GM12865 (cell line): ENCODE results near the gene FEM1C.
A peak's percentile ranks its signal among the peaks of the same experiment; 100 is the strongest.

Experiments
- DNase-seq: peaks from one replicate; pipeline ENCODE4 v3.0.0; 2010; ENCODE audit warnings: low read depth
- H3K4me3 ChIP-seq: 2 replicates; pipeline ENCODE4 v1.5.1; 2011; ENCODE audit warnings: mild to moderate bottlenecking, low read depth, low read length, control low read depth
- TF ChIP-seq, protein P1 (sequence below): IDR thresholded peaks from 2 replicates; pipeline ENCODE4 v1.5.1; 2011; ENCODE audit warnings: low read length, control low read depth, low read depth, inconsistent platforms; ENCODE audit not compliant: insufficient read depth; ENCODE audit errors: missing control alignments

FEM1C gene

DNA sequence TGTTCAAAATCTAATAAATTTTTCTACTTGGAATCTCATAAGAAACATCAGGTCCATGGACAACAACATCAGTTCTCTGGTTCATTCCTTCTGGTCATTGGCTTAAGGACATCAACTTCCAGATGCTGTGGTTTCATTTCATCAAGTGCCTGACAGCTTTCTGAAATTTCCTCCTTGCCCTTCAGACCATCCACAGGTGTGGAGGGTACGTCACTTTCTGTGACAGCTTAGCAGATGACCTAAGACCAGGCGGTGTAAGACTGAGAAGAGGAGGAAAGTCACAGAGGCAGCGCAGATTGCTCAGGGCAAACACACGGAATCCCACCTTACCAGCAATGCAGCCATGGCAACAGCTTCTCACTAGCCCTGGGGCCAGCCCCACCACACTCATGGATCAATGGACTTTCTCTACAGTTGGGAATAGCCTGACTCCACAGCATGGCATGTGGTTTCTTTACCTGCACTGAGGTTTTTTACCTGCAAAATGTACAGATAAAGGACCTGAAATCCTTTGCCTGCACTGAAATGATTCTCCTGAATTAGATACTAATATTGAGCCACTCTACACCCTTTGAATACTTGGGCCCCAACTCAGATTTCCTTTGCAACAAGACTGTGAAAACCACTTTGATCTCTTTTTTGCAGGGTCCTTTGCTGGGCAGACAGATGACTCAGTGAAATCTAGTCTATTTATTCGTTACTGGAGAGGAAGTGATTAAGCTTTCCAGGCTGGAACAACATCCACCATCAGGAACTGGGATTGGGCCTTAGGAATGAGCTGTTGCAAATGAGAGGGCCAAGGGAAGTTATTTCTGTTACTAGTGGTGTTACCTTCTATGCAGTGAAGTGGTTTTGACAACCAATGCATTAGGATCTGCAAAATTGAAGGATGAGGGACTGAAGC lies 30.8 kb upstream of the FEM1C start:
- TF ChIP-seq, protein P1, sequence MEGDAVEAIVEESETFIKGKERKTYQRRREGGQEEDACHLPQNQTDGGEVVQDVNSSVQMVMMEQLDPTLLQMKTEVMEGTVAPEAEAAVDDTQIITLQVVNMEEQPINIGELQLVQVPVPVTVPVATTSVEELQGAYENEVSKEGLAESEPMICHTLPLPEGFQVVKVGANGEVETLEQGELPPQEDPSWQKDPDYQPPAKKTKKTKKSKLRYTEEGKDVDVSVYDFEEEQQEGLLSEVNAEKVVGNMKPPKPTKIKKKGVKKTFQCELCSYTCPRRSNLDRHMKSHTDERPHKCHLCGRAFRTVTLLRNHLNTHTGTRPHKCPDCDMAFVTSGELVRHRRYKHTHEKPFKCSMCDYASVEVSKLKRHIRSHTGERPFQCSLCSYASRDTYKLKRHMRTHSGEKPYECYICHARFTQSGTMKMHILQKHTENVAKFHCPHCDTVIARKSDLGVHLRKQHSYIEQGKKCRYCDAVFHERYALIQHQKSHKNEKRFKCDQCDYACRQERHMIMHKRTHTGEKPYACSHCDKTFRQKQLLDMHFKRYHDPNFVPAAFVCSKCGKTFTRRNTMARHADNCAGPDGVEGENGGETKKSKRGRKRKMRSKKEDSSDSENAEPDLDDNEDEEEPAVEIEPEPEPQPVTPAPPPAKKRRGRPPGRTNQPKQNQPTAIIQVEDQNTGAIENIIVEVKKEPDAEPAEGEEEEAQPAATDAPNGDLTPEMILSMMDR, result no peak
- DNase-seq, result peak; percentile 68
- H3K4me3 ChIP-seq, result no peak overlapping the region

DNA sequence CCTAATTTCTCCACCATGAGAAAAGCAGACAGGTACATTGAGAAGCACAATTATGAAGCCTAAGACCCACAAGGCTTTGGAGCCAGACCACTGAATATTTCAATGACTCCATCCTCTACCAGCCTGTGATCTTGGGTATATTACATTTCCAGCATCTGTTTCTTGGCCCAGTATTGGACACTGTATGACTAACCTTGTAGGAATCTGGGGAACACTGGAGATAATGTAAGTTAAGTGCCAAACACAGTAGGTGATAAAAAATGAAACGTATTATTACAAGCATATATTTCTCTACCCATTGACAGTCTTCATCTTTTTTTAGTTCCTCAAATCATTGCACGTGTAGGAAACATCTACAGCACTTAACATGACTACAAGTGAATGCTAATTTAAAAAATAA lies 28.6 kb upstream of the FEM1C start:
- no peak for DNase-seq
- H3K4me3 ChIP-seq, result no peak overlapping the region
- TF ChIP-seq, protein P1, result no peak

DNA sequence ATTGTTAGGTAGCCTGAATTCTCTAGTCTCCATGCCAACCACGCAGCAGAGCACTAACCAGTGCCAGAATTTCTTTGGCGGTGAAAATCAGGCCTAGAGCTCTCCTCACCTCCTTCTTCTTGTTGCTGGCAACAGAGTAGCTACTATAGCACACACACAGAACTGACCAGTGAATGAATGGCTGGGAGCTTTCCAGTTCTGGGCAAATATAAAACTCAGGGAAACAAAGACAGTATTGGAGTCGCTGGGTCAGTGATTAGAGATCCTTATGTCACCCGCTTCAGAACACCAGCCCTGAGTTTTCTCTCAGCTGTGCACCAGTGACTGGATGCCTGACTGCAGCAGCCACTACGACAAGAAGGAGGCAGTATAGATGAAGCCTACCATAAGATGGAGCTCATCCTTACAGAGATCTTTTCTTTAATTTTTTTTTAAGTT lies 26.9 kb upstream of the FEM1C start:
- DNase-seq, result no peak
- H3K4me3 ChIP-seq, result no peak overlapping the region
- TF ChIP-seq, protein P1, result no peak

DNA sequence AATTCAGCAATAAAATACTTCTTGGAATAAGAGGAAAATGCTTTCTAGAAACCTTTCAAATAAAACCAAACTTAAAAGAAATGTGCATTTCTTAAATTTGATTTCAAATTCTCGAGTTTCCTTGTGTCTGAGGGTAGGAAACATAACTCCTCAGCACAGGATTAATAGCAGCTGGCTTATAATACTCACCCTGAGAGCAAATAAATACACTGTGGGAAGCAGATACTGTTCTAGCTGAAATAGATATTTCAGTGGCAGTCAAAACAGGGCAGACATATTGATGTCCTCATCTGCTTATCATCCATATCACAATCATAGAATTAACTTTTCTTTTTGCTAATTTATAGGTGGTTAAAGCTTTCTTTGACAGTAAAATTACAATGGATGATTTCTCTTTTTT lies 24.1 kb upstream of the FEM1C start:
- TF ChIP-seq, protein P1, result no peak
- no peak overlapping the region for H3K4me3 ChIP-seq
- no peak for DNase-seq

DNA sequence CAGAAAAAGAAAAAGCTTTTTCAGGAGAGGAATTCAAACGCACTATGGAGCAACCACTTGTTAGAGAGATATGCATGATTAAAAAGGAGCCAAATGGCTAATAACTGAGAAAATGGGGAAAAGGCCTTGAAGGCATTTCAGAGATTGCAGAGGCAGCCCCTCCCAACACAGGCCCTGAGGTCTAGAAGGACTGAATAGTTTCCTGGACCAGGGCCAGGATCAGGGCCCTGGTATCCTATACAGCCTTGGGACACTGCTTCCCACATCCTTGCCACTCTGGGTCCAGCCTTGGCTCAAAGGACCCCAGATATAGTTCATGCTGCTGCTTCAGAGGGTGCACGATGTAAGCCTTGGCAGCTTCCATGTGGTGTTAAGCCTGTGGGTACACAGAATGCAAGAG lies 20.7 kb upstream of the FEM1C start:
- no peak for DNase-seq
- no peak overlapping the region for H3K4me3 ChIP-seq
- TF ChIP-seq, protein P1, result no peak

DNA sequence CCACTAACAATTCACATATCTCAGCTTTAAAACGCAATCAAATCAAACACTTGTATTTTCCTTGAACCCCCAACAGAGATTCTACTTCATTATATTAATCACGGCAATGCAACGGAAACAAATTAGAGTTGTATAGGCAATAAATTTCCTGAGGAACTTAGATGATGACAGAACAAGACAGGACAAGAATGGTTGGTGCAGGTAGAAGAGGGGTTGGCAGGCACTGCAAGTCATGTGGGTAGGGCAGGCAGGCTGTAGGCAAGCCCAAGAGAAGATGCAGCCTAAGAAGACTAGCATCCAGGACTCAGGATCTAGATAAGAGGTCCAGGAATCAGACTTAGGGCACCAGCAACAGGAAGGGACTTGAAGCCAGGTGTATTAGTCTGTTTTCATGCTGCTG lies 16.6 kb upstream of the FEM1C start:
- TF ChIP-seq, protein P1, result no peak
- DNase-seq, result no peak
- H3K4me3 ChIP-seq, result no peak overlapping the region

DNA sequence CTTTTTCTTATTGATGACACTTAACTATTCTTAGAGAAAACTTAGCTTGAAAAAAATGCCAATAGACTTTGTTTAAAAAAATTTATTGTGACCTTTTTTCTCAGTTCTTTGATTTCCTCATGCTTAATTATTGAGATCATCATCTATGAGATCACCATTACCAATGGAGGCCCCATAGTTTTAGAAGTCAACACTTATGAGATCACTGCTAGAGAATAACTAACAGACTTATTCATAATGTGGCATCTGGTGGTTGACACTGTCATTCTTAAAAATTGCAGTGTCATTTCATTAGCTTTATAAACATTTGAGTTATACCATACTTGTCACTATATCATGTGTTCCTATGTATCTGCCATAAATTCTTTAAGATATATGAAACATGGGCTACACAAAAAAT lies 14.9 kb upstream of the FEM1C start:
- TF ChIP-seq, protein P1, result no peak
- H3K4me3 ChIP-seq, result no peak overlapping the region
- DNase-seq, result no peak
